Ascending aorta (tissue), 2 donors: ENCODE results near the gene AADACL3. TPM values are rescaled to one million over a fixed set of nuclear protein-coding genes. Genes with fewer than 3 reads are reported as not detected.

ENCODE experiments used
- DNase-seq, 2 donors: peaks; one replicate each; pipeline ENCODE4 v3.0.0-alpha.2; 2019; ENCODE audit warnings: low spot score in 2 of 2
- H3K27ac ChIP-seq, 2 donors: fragments of 200-600 bp; sonication (generic); one replicate each; pipeline ENCODE4 v1.5.1; 2016 to 2017; ENCODE audit warnings: mild to moderate bottlenecking in 1 of 2
- H3K27me3 ChIP-seq: fragments of 200-600 bp; sonication (generic); one replicate; pipeline ENCODE4 v1.5.1; 2017
- H3K36me3 ChIP-seq, 2 donors: fragments of 200-600 bp; sonication (generic); one replicate each; pipeline ENCODE4 v1.5.1; 2016
- H3K4me1 ChIP-seq, 2 donors: fragments of 200-600 bp; sonication (generic); one replicate each; pipeline ENCODE4 v1.5.1; 2016 to 2017; ENCODE audit warnings: mild to moderate bottlenecking in 1 of 2
- H3K4me3 ChIP-seq, 2 donors: fragments of 200-600 bp; sonication (generic); one replicate each; pipeline ENCODE4 v1.5.1; 2016 to 2017; ENCODE audit warnings: mild to moderate bottlenecking in 1 of 2
- H3K9me3 ChIP-seq, 2 donors: fragments of 200-600 bp; sonication (generic); one replicate each; pipeline ENCODE4 v1.5.1; 2016
- CTCF ChIP-seq, 3 experiments: fragments of 200-600 bp in 2 of 3; fragments of 450-650 bp in 1 of 3; sonication (generic) in 2 of 3; IDR thresholded peaks; one replicate each; pipeline ENCODE4 v1.5.1; 2016 to 2019; ENCODE audit warnings: antibody characterized with exemption in 3 of 3, mild to moderate bottlenecking in 1 of 3, moderate library complexity in 1 of 3
- intact Hi-C: fragments of 100-400 bp; cut with DNase I; formaldehyde crosslinking; loops from one replicate; pipeline ENCODE4 v1.15.1; 2023
- total RNA-seq: library from RNA; depleted of rRNA; stranded (reverse); fragments of >200 nt; gene quantifications from one replicate; pipeline ENCODE4 v1.1.0, GENCODE V29; 2016

AADACL3 gene
- total RNA-seq, 1 donor from 2014 or later = not detected

GRCh38 chr1:12697397-12697796 is 18.5 kb upstream of the AADACL3 start:
- Histone ChIP-seq H3K36me3 (no peaks in the 10 kb centered on the region), H3K4me3 (no peak overlapping the region), H3K4me1 (no peaks in the 10 kb centered on the region), H3K9me3 (peaks cover 0 to 5% of the 10 kb centered on the region in 2 donors), H3K27me3 (no peaks in the 10 kb centered on the region), H3K27ac (no peak overlapping the region)
- intact Hi-C loops = no loop called here
- no peak for TF ChIP-seq CTCF (IDR thresholded peaks at IDR 0.05)
- DNase-seq = no peak

GRCh38 chr1:12703821-12704451 is 12.0 kb upstream of the AADACL3 start:
- Histone ChIP-seq H3K4me3 (no peak overlapping the region), H3K27ac (no peak overlapping the region), H3K36me3 (no peaks in the 10 kb centered on the region), H3K4me1 (no peaks in the 10 kb centered on the region), H3K27me3 (no peaks in the 10 kb centered on the region), H3K9me3 (peaks cover 0 to 16% of the 10 kb centered on the region in 2 donors)
- intact Hi-C loops = no loop called here
- no peak for TF ChIP-seq CTCF (IDR thresholded peaks at IDR 0.05)
- DNase-seq = no peak

GRCh38 chr1:12706061-12706460 is 9.8 kb upstream of the AADACL3 start:
- no peak overlapping the region for H3K4me3 ChIP-seq
- no peaks in the 10 kb centered on the region for H3K36me3 ChIP-seq
- H3K27ac ChIP-seq = no peak overlapping the region
- H3K4me1 ChIP-seq = no peaks in the 10 kb centered on the region
- H3K9me3 ChIP-seq = peaks cover 0 to 11% of the 10 kb centered on the region in 2 donors
- no peak for DNase-seq
- intact Hi-C loops = no loop called here
- no peak for TF ChIP-seq CTCF (IDR thresholded peaks at IDR 0.05)
- no peaks in the 10 kb centered on the region for H3K27me3 ChIP-seq

GRCh38 chr1:12708396-12709090 is 7.4 kb upstream of the AADACL3 start:
- no peak overlapping the region for H3K27ac ChIP-seq
- H3K27me3 ChIP-seq = no peaks in the 10 kb centered on the region
- intact Hi-C loops = no loop called here
- peaks cover 0 to 6% of the 10 kb centered on the region in 2 donors for H3K9me3 ChIP-seq
- no peak for DNase-seq
- no peak for TF ChIP-seq CTCF (IDR thresholded peaks at IDR 0.05)
- no peaks in the 10 kb centered on the region for H3K4me1 ChIP-seq
- H3K4me3 ChIP-seq = no peak overlapping the region
- no peaks in the 10 kb centered on the region for H3K36me3 ChIP-seq

GRCh38 chr1:12709091-12709491 is 6.8 kb upstream of the AADACL3 start:
- TF ChIP-seq CTCF (IDR thresholded peaks at IDR 0.05) = no peak
- no peak overlapping the region for H3K27ac ChIP-seq
- H3K4me1 ChIP-seq = no peaks in the 10 kb centered on the region
- no peak overlapping the region for H3K4me3 ChIP-seq
- H3K27me3 ChIP-seq = no peaks in the 10 kb centered on the region
- H3K36me3 ChIP-seq = no peaks in the 10 kb centered on the region
- intact Hi-C loops = no loop called here
- no peak for DNase-seq
- peaks cover 0 to under 1% of the 10 kb centered on the region in 2 donors for H3K9me3 ChIP-seq
